A673 (cell line): ENCODE measurements around the gene DOCK4. TPM values are rescaled to one million over a fixed set of nuclear protein-coding genes. Genes with fewer than 3 reads are reported as not detected.

Experiments
- BruUV-seq: library from RNA; stranded (reverse); fragments of 400-500 nt; replicated peaks from 2 replicates; lab custom pipeline; 2021; lab: Mats Ljungman, UMichigan
- CTCF ChIA-PET: fragments of 300-600 bp; sonication (Branson Sonifier 250); formaldehyde crosslinking; loops from one replicate; lab custom pipeline; 2022; ENCODE audit warnings: antibody characterized with exemption; lab: Charles Lee
- POLR2A ChIA-PET: fragments of 300-600 bp; sonication (Branson Sonifier 250); formaldehyde crosslinking; loops from one replicate; lab custom pipeline; 2022; ENCODE audit warnings: antibody characterized with exemption; ENCODE audit not compliant: low non-redundant PET; lab: Charles Lee
- DNase-seq: peaks from one replicate; pipeline ENCODE4 v3.0.0-alpha.2; 2015; ENCODE audit warnings: low spot score
- H3K27ac ChIP-seq: fragments of 200-600 bp; sonication (generic); 2 replicates; pipeline ENCODE4 v1.5.1; 2016; ENCODE audit warnings: mixed run types, low read depth, mild to moderate bottlenecking, mixed read lengths, antibody characterized with exemption, low read length; ENCODE audit not compliant: poor library complexity, severe bottlenecking
- H3K27me3 ChIP-seq: fragments of 200-600 bp; sonication (generic); replicated peaks from 2 replicates; pipeline ENCODE4 v1.6.1; 2017; ENCODE audit warnings: mixed run types, low read depth, mild to moderate bottlenecking, mixed read lengths, antibody characterized with exemption, low read length; ENCODE audit not compliant: insufficient read depth, poor library complexity
- H3K36me3 ChIP-seq: fragments of 200-600 bp; sonication (generic); 2 replicates; pipeline ENCODE4 v1.6.1; 2016; ENCODE audit warnings: mixed run types, mild to moderate bottlenecking, mixed read lengths, antibody characterized with exemption, low read length; ENCODE audit not compliant: insufficient read depth, poor library complexity, severe bottlenecking
- H3K4me1 ChIP-seq: fragments of 200-600 bp; sonication (generic); 2 replicates; pipeline ENCODE4 v1.6.1; 2017; ENCODE audit warnings: mixed run types, mild to moderate bottlenecking, mixed read lengths, antibody characterized with exemption, low read length; ENCODE audit not compliant: insufficient read depth, poor library complexity, severe bottlenecking
- H3K4me3 ChIP-seq: fragments of 200-600 bp; sonication (generic); 2 replicates; pipeline ENCODE4 v1.5.1; 2016; ENCODE audit warnings: low read depth, mixed run types, mild to moderate bottlenecking, mixed read lengths, low read length; ENCODE audit not compliant: poor library complexity, severe bottlenecking
- H3K9me3 ChIP-seq: fragments of 200-600 bp; sonication (generic); 2 replicates; pipeline ENCODE4 v1.6.1; 2016; ENCODE audit warnings: mixed run types, low read depth, mild to moderate bottlenecking, mixed read lengths, antibody characterized with exemption, low read length; ENCODE audit not compliant: poor library complexity, severe bottlenecking
- EZH2 ChIP-seq: fragments of 200-600 bp; sonication (generic); IDR thresholded peaks from 2 replicates; pipeline ENCODE4 v1.6.1; 2017; ENCODE audit warnings: borderline replicate concordance, low read depth, mild to moderate bottlenecking, mixed read lengths, antibody characterized with exemption, low read length; ENCODE audit not compliant: poor library complexity, severe bottlenecking
- intact Hi-C: fragments of 100-400 bp; cut with micrococcal nuclease; formaldehyde crosslinking; loops from one replicate; pipeline ENCODE4 v1.10.0; 2022; ENCODE audit not compliant: unreplicated experiment
- total RNA-seq: library from RNA; stranded (reverse); gene quantifications from 2 replicates; pipeline ENCODE4 v1.2.3, GENCODE V29; 2021
- TF ChIP-seq, protein P1 (sequence below): fragments of 300-800, 200-600 bp; sonication (generic); conservative IDR thresholded peaks from 2 replicates; pipeline ENCODE4 v1.5.1; 2017; ENCODE audit warnings: low read depth, mild to moderate bottlenecking, antibody characterized with exemption, low read length, moderate library complexity, mixed read lengths

Gene DOCK4
- total RNA-seq, 1 experiment from 2014 or later = 28.5 TPM

DNA sequence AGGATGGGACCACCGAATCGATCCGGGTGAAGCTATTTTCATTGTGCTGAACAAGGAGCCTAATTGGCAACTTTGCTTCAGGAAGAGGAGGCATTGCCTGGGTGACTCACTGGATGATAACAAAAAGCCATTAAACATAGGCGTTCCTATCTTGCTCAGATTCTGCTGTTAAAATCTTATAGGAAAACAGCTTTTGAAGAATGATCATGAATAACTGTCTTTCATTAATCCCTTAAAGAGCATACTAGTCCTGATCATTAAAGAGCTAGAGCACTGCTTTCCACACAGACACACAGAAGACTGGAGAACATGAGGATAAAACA lies 469.7 kb downstream of the DOCK4 start:
- TF ChIP-seq, protein P1, sequence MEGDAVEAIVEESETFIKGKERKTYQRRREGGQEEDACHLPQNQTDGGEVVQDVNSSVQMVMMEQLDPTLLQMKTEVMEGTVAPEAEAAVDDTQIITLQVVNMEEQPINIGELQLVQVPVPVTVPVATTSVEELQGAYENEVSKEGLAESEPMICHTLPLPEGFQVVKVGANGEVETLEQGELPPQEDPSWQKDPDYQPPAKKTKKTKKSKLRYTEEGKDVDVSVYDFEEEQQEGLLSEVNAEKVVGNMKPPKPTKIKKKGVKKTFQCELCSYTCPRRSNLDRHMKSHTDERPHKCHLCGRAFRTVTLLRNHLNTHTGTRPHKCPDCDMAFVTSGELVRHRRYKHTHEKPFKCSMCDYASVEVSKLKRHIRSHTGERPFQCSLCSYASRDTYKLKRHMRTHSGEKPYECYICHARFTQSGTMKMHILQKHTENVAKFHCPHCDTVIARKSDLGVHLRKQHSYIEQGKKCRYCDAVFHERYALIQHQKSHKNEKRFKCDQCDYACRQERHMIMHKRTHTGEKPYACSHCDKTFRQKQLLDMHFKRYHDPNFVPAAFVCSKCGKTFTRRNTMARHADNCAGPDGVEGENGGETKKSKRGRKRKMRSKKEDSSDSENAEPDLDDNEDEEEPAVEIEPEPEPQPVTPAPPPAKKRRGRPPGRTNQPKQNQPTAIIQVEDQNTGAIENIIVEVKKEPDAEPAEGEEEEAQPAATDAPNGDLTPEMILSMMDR = no peak
- no peak for TF ChIP-seq EZH2
- intact Hi-C loops = no loop called here
- no peak for DNase-seq
- CTCF ChIA-PET = no interaction called here
- Histone ChIP-seq H3K9me3 (no peaks in the 10 kb centered on the region), H3K4me3 (no peak overlapping the region), H3K27ac (no peak overlapping the region), H3K36me3 (no peaks in the 10 kb centered on the region), H3K4me1 (no peaks in the 10 kb centered on the region), H3K27me3 (no peaks in the 10 kb centered on the region)
- POLR2A ChIA-PET = no interaction called here
- no TSS peak for BruUV-seq

DNA sequence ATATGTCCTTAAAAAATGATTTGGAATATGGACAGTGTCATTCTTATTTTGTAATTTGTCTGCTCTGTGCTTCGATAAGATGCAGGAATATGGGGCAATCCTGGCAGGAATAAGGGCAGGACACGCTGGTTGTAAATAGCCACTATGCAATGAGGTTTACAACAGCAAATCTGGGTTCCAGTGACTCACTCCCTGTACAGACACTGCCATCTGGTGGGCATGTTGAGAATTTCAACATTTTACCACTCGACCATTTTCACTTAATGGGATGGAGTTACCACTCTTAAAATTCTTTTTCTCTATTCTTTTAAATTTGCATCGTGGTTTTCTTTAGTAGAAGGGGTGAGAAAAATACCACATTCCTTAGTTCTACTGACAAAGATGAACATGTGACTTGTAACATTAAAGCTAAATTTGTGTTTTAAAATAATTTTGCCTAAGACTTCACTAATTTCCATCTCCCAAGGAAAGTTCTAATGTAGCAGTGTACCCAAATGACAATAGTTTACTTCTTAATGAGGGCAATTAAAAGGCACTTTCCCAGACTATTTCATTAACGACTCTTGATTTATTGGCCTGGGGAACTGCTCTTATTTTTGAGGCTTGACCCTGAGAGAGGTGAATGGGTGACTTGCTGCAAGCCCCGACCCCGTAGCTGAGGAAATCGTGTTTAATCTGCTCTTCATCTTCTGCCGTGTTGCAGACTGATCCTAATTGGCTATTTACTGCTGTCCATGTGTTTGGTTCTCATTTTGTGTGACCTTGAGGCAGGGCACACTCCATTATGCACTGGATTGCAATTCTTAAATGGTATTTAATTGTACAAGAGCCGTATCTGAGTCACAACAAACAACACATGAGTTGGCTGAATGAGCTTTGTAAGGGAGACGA lies 470.3 kb downstream of the DOCK4 start:
- TF ChIP-seq EZH2 = no peak
- TF ChIP-seq, protein P1 = peak; percentile 84
- CTCF ChIA-PET = no interaction called here
- H3K4me3 ChIP-seq = no peak overlapping the region
- H3K27me3 ChIP-seq = no peaks in the 10 kb centered on the region
- no peaks in the 10 kb centered on the region for H3K9me3 ChIP-seq
- no peaks in the 10 kb centered on the region for H3K4me1 ChIP-seq
- DNase-seq = peak; percentile 81
- intact Hi-C loops = no loop called here
- no peaks in the 10 kb centered on the region for H3K36me3 ChIP-seq
- no TSS peak for BruUV-seq
- POLR2A ChIA-PET = no interaction called here
- no peak overlapping the region for H3K27ac ChIP-seq

DNA sequence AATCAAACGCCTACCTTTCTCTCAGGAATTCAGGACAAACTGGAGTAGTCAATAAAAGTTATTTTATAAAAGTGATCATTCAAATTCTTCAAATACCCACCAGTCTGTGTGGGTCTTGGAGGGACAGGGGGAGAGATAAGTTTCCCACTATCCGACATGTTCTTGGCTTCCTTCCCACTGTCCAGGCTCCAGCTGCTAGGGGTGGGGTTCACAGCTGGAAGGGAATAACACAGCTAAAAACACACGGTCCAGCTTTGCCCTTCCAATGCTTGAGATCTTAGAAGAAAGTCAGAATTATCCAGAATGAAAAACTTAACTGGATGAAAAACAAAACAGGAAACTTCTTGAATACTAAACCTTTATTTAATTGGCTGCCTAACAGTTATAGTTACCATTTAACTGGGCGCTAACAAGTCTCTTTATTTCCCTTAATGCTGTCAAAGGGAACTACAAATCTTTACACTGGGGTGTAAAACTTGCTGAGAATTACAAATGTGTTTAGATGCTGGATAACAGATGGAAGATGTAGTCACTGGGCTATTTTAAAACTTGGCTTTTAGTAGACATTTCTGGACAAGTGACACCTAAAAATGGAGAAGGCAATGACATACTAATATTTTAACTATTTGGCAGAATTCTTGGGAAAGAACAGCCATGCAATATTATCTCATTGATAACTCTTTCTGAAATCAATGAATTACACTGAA lies 471.1 kb downstream of the DOCK4 start:
- Histone ChIP-seq H3K9me3 (no peaks in the 10 kb centered on the region), H3K27me3 (no peaks in the 10 kb centered on the region), H3K36me3 (no peaks in the 10 kb centered on the region), H3K4me3 (no peak overlapping the region), H3K27ac (no peak overlapping the region), H3K4me1 (no peaks in the 10 kb centered on the region)
- intact Hi-C loops = loop anchor here (5.0 kb wide), 3 partner anchors 248 to 643 kb away; partner anchors contain the start of gene LRRN3
- no peak for DNase-seq
- BruUV-seq = no TSS peak
- ChIA-PET POLR2A (no interaction called here), CTCF (no interaction called here)
- TF ChIP-seq, protein P1 = no peak
- TF ChIP-seq EZH2 = no peak
